Kidney capillary endothelial cell (primary cell): ENCODE data around the gene NF2.
"Not testable (repeated sequence)": the region's sequence is repeated elsewhere in the genome, so short reads cannot be mapped to it uniquely, and the experiment has no call there.

ENCODE experiments used
- DNase-seq: peaks from one replicate; pipeline ENCODE4 v3.0.0-alpha.2; 2018; ENCODE audit warnings: low spot score

NF2 gene

GRCh38 chr22:29603358-29604075 is at the start of gene NF2:
Gene NF2 (plus strand): TSS chr22:29603633. CDS start chr22:29603999, 366 bp downstream.
- DNase-seq: peak; percentile 99

- no peak for DNase-seq
Measured at GRCh38 chr22:29555065-29555644, 48.3 kb upstream of the NF2 start.

- no peak for DNase-seq
Measured at GRCh38 chr22:29559030-29559429, 44.4 kb upstream of the NF2 start.

- DNase-seq: no peak
Measured at GRCh38 chr22:29559853-29560252, 43.6 kb upstream of the NF2 start.

GRCh38 chr22:29563652-29564460 is 39.6 kb upstream of the NF2 start:
- no peak for DNase-seq

- DNase-seq: not testable (repeated sequence)
Measured at GRCh38 chr22:29566513-29566912, 36.9 kb upstream of the NF2 start.

GRCh38 chr22:29567338-29567737 is 36.1 kb upstream of the NF2 start:
- no peak for DNase-seq

GRCh38 chr22:29569011-29569678 is 34.3 kb upstream of the NF2 start:
- DNase-seq: no peak

- DNase-seq: no peak
Measured at GRCh38 chr22:29570456-29570855, 33.0 kb upstream of the NF2 start.

GRCh38 chr22:29570912-29571549 is 32.4 kb upstream of the NF2 start:
- DNase-seq: no peak

- no peak for DNase-seq
Measured at GRCh38 chr22:29574762-29575450, 28.5 kb upstream of the NF2 start.

- DNase-seq: no peak
Measured at GRCh38 chr22:29578462-29579200, 24.8 kb upstream of the NF2 start.

- no peak for DNase-seq
Measured at GRCh38 chr22:29580200-29580810, 23.1 kb upstream of the NF2 start.

- no peak for DNase-seq
Measured at GRCh38 chr22:29581799-29582198, 21.6 kb upstream of the NF2 start.

GRCh38 chr22:29584975-29585374 is 18.5 kb upstream of the NF2 start:
- DNase-seq: no peak

- DNase-seq: not testable (repeated sequence)
Measured at GRCh38 chr22:29586193-29586705, 17.2 kb upstream of the NF2 start.

GRCh38 chr22:29587938-29588699 is 15.3 kb upstream of the NF2 start:
- DNase-seq: no peak

- no peak for DNase-seq
Measured at GRCh38 chr22:29593923-29594322, 9.5 kb upstream of the NF2 start.

GRCh38 chr22:29594447-29594846 is 9.0 kb upstream of the NF2 start:
- not testable (repeated sequence) for DNase-seq
